Inferior parietal cortex (tissue), 1 donor: ENCODE measurements around the gene FARP1.

Experiments
- DNase-seq: peaks from one replicate; pipeline ENCODE4 v3.0.0-alpha.2; 2016; ENCODE audit errors: extremely low spot score

FARP1 gene

GRCh38 chr13:98444381-98444780 lies 301.5 kb downstream of the FARP1 start:
- DNase-seq = no peak

GRCh38 chr13:98445340-98446233 lies 302.7 kb downstream of the FARP1 start:
- no peak for DNase-seq

- DNase-seq = no peak
Observed at GRCh38 chr13:98446234-98446621, 303.3 kb downstream of the FARP1 start.

- no peak for DNase-seq
Observed at GRCh38 chr13:98447130-98447529, 304.2 kb downstream of the FARP1 start.

GRCh38 chr13:98447881-98448641 lies 305.2 kb downstream of the FARP1 start:
- peak; percentile 75 for DNase-seq

- DNase-seq = no peak
Observed at GRCh38 chr13:98448642-98448928, 305.7 kb downstream of the FARP1 start.

GRCh38 chr13:98449273-98449672 lies 306.4 kb downstream of the FARP1 start:
- DNase-seq = no peak

GRCh38 chr13:98450026-98450425 lies 307.1 kb downstream of the FARP1 start:
- no peak for DNase-seq

GRCh38 chr13:98450539-98451111 lies 307.7 kb downstream of the FARP1 start:
- DNase-seq = no peak

- DNase-seq = no peak
Observed at GRCh38 chr13:98451676-98452470, 309.0 kb downstream of the FARP1 start.

GRCh38 chr13:98452851-98453843 lies 310.3 kb downstream of the FARP1 start:
- DNase-seq = no peak

GRCh38 chr13:98454389-98454881 lies 311.5 kb downstream of the FARP1 start:
- peak; percentile 79 for DNase-seq

- no peak for DNase-seq
Observed at GRCh38 chr13:98456413-98456845, 313.5 kb downstream of the FARP1 start.

GRCh38 chr13:98457053-98457452 lies 314.2 kb downstream of the FARP1 start:
- no peak for DNase-seq

GRCh38 chr13:98458431-98458830 lies 315.5 kb downstream of the FARP1 start:
- DNase-seq = no peak

GRCh38 chr13:98459171-98459681 lies 316.3 kb downstream of the FARP1 start:
- no peak for DNase-seq

- no peak for DNase-seq
Observed at GRCh38 chr13:98459721-98460370, 317.0 kb downstream of the FARP1 start.

- DNase-seq = no peak
Observed at GRCh38 chr13:98460516-98460915, 317.6 kb downstream of the FARP1 start.

- DNase-seq = no peak
Observed at GRCh38 chr13:98461486-98462240, 318.8 kb downstream of the FARP1 start.
